Measurements from ENCODE around the gene TYR. TPM values are rescaled to one million over a fixed set of nuclear protein-coding genes. Genes with fewer than 3 reads are reported as not detected.
"Not testable (repeated sequence)": the region's sequence is repeated elsewhere in the genome, so short reads cannot be mapped to it uniquely, and the experiment has no call there.

TYR gene
- total and polyA plus RNA-seq, 9 donors = not detected

DNA sequence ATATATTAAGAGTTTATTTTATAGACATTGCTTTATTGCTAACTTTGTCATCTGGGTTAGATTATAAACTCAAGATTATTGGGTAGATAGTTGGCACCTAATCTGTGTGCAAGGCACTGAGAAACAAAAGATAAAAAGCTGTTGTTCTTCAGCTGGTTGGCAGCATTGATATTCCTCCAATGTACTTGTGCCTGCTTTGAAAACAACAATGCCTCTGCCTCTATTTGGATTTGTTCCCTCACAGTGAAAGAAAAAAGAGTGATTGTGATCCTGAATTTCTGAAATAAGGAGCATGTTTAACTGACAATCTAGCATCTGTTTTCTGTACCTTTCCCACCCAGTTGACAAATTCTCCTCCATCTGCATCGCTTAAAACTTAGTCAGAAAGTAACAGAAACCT lies 98.3 kb downstream of the TYR start:
- intact Hi-C loops (cut with DNase I) = no loop called here
- Histone ChIP-seq H3K4me3 (no peak overlapping the region), H3K36me3 (no peaks in the 10 kb centered on the region), H3K9me3 (no peaks in the 10 kb centered on the region), H3K4me1 (ENCODE audit: insufficient read depth) (no peaks in the 10 kb centered on the region), H3K27ac (no peak overlapping the region), H3K27me3 (no peaks in the 10 kb centered on the region)
- DNase-seq = no peak
- WGBS, 3 donors = 71 to 90% (median 76%) methylated on average over 1 of the region's 1 CpG
- TF ChIP-seq EP300 (IDR thresholded peaks at IDR 0.05) (no peak), POLR2A (IDR thresholded peaks at IDR 0.05) (no peak)
- TF ChIP-seq, protein P1, sequence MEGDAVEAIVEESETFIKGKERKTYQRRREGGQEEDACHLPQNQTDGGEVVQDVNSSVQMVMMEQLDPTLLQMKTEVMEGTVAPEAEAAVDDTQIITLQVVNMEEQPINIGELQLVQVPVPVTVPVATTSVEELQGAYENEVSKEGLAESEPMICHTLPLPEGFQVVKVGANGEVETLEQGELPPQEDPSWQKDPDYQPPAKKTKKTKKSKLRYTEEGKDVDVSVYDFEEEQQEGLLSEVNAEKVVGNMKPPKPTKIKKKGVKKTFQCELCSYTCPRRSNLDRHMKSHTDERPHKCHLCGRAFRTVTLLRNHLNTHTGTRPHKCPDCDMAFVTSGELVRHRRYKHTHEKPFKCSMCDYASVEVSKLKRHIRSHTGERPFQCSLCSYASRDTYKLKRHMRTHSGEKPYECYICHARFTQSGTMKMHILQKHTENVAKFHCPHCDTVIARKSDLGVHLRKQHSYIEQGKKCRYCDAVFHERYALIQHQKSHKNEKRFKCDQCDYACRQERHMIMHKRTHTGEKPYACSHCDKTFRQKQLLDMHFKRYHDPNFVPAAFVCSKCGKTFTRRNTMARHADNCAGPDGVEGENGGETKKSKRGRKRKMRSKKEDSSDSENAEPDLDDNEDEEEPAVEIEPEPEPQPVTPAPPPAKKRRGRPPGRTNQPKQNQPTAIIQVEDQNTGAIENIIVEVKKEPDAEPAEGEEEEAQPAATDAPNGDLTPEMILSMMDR (IDR thresholded peaks at IDR 0.05) = no peak

DNA sequence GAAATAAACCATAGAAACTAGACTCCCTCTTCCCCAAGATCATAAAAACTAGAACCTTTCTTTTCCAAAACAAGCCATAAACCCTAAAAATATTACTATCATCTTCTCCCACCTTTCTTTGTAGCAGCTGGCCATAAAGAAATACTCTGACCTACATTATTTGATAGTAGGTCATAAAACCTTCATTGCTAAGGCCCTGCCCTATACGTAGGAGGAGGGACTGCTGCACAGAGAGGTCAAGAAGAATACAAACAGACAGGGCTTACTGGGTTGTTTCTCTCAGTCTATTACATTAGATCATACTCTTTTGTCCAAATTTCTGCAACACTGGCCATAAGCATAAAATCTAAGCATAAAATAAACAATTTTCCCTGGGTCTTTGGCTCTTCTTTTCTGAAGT lies 101.5 kb downstream of the TYR start:
- TF ChIP-seq, protein P1 (IDR thresholded peaks at IDR 0.05) = no peak
- TF ChIP-seq POLR2A (IDR thresholded peaks at IDR 0.05) (no peak), EP300 (IDR thresholded peaks at IDR 0.05) (no peak)
- Histone ChIP-seq H3K4me1 (ENCODE audit: insufficient read depth) (no peaks in the 10 kb centered on the region), H3K9me3 (no peaks in the 10 kb centered on the region), H3K27ac (no peak overlapping the region), H3K27me3 (no peaks in the 10 kb centered on the region), H3K36me3 (no peaks in the 10 kb centered on the region), H3K4me3 (no peak overlapping the region)
- intact Hi-C loops (cut with DNase I) = no loop called here
- 52 to 86% (median 79%) methylated on average over 1 of the region's 1 CpG for WGBS, 3 donors
- DNase-seq = no peak

DNA sequence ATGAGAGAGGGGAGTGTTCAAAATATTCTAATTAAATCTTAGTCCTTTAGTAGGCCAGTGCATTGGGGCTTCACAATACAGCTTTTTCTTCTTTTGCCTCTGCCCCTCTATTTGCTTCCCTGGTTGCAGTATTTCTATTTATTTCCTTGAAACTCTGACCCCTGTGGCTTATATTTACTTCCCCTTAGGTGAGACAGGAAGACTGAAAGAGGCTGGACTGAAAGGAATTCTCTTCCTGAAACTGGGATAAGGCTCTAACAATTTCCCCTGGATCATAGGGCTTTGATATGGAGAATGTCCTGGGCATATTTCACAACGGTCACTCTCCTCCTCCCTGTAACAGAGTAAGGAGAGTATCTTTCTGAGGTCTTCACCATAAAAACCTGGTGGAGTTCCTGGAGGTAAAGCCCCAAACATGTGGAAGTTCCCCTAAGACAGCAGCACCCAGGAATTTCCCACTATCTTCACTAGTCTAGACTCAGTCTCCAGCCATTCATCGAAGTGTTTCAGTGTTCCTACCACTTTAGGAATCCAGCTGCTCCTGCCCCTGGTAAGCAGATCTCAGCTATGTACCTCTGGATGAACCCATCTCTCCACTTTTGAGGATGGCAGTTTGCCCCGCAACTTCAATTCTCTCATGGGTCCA lies 103.5 kb downstream of the TYR start:
- H3K4me1 ChIP-seq (ENCODE audit: insufficient read depth); H3K9me3 ChIP-seq; H3K27me3 ChIP-seq; DNase-seq; H3K4me3 ChIP-seq; H3K36me3 ChIP-seq; intact Hi-C loops (cut with DNase I); H3K27ac ChIP-seq: not testable (repeated sequence)
- WGBS, 3 donors = 72 to 79% (median 78%) methylated on average over 3 of the region's 3 CpGs

DNA sequence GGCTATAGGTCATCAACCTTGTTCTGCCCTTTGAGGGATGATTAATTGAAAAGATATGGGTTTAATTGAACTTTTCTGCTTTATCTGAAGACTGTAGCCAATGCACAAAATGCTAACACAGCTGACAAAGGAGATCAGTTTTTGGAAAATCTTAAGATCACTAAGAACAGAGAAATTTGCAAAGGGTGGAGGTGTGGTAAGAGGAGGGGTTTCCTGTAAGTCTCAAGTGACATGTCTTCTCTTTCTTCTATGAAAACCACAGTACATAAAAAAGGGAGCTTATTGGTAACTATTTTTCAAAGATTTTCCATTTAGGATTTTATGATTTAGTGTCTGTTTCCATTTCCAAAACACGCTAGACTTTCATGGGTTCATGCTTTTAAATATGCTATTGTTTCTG lies 108.9 kb downstream of the TYR start:
- H3K4me1 ChIP-seq (ENCODE audit: insufficient read depth); intact Hi-C loops (cut with DNase I): not testable (repeated sequence)
- WGBS, 3 donors = 81 to 95% (median 92%) methylated on average over 1 of the region's 1 CpG

DNA sequence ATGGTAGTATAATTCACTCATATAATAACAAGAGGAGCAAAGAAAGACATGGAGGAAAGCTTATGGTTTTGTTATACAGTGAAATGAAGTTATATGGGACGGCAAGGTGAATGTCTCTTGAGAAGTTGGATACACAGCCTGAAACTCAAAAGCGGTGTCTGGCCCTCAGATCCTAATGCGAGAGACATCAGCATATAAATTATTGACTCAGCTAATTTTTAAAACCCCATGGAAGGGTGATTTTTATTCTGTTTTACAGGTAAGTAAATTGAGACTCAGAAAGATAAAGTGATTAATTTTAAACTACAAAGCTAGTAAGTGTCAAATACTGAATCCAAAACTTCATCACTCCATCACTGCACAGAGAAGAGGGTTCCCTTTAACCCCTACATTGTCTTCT lies 110.3 kb downstream of the TYR start:
- H3K27ac ChIP-seq; H3K9me3 ChIP-seq; H3K4me3 ChIP-seq; H3K27me3 ChIP-seq; H3K4me1 ChIP-seq (ENCODE audit: insufficient read depth); intact Hi-C loops (cut with DNase I); DNase-seq; H3K36me3 ChIP-seq: not testable (repeated sequence)
- 90 to 93% (median 92%) methylated on average over 3 of the region's 3 CpGs for WGBS, 3 donors

More for the DNA sequence above, 108.9 kb downstream of the TYR start:
- H3K36me3 ChIP-seq, H3K27ac ChIP-seq, H3K27me3 ChIP-seq, H3K9me3 ChIP-seq, DNase-seq, H3K4me3 ChIP-seq: not testable (repeated sequence)

DNA sequence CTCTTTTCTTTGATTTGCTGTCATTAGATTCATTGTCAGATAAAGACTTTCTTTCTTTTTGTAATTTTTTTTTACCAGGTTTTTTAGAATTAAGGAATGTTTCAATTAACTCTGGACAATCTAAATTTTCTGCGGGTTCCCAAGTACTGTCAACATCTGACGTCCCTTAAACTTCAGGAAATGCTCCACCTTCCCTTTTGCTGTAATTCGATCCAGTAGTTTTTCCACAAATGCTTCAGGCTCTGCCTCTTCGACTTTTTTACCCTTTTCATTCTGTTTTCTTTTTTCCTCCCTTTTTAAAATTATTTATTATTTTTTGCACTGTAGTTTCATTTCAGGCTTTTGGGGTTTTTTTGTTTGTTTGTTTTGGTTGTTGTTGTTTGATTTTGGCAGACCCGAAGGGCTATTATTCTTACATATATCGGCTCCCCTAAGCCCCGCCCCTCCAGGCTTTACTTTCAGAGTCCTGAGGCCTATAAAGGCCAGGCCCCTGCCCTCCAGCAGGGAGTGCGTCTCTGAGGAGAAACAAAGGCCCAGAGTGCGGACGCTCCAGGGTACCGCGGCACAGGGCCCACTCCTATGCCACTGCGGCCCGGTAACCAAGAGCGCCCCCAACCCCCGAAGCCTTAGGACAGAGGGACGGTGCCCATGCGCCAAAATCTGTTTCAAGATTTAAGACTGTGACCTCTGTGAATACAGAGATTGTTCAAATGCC lies 116.4 kb downstream of the TYR start:
- H3K36me3 ChIP-seq = no peaks in the 10 kb centered on the region
- WGBS, 3 donors = 19 to 27% (median 26%) methylated on average over 18 of the region's 18 CpGs
- intact Hi-C loops (cut with DNase I) = no loop called here
- DNase-seq = peak in 4 of 5 donors; percentile 11 to 30 (median 12)
- H3K9me3 ChIP-seq = no peaks in the 10 kb centered on the region
- H3K27ac ChIP-seq = no peak overlapping the region
- H3K27me3 ChIP-seq = no peaks in the 10 kb centered on the region
- TF ChIP-seq POLR2A (IDR thresholded peaks at IDR 0.05) = no peak
- TF ChIP-seq EP300 (IDR thresholded peaks at IDR 0.05) = no peak
- TF ChIP-seq, protein P1 (IDR thresholded peaks at IDR 0.05) = no peak
- peaks cover 2% of the 10 kb centered on the region for H3K4me1 ChIP-seq (ENCODE audit: insufficient read depth)
- no peak overlapping the region for H3K4me3 ChIP-seq

DNA sequence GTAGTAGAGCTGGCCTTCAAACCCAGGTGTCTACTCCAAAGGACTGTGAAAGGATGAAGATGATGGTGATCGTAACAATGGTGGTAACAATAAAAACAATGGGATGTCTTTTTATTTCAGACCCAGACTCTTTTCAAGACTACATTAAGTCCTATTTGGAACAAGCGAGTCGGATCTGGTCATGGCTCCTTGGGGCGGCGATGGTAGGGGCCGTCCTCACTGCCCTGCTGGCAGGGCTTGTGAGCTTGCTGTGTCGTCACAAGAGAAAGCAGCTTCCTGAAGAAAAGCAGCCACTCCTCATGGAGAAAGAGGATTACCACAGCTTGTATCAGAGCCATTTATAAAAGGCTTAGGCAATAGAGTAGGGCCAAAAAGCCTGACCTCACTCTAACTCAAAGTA lies 117.3 kb downstream of the TYR start:
- intact Hi-C loops (cut with DNase I); DNase-seq; H3K4me3 ChIP-seq; H3K27me3 ChIP-seq; H3K27ac ChIP-seq; H3K9me3 ChIP-seq; H3K4me1 ChIP-seq (ENCODE audit: insufficient read depth); H3K36me3 ChIP-seq: not testable (repeated sequence)
- 94 to 98% (median 97%) methylated on average over 7 of the region's 7 CpGs for WGBS, 3 donors

DNA sequence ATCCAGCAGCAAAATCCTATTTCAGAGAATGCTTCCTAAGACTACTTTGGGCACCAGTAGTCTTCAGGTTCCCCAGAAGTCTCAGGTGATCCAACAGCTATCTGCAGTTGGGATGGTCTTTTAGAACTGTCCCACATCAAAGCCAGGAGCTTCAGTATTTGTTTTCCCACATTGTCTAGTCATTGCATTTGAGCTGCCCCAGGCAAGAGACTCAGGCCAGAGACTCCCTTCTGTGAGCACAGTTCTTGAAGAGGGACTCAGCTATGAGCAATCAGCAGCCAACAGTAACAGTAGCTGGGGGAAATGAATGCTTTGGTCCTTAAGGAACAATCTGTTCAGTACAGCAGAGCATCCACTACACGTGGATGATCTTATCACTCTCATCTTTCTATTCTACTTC lies 125.4 kb downstream of the TYR start:
- DNase-seq; H3K27me3 ChIP-seq; H3K36me3 ChIP-seq; H3K4me3 ChIP-seq; H3K9me3 ChIP-seq; H3K27ac ChIP-seq; H3K4me1 ChIP-seq (ENCODE audit: insufficient read depth); intact Hi-C loops (cut with DNase I): not testable (repeated sequence)
- WGBS, 3 donors = 63 to 69% (median 68%) methylated on average over 1 of the region's 1 CpG

DNA sequence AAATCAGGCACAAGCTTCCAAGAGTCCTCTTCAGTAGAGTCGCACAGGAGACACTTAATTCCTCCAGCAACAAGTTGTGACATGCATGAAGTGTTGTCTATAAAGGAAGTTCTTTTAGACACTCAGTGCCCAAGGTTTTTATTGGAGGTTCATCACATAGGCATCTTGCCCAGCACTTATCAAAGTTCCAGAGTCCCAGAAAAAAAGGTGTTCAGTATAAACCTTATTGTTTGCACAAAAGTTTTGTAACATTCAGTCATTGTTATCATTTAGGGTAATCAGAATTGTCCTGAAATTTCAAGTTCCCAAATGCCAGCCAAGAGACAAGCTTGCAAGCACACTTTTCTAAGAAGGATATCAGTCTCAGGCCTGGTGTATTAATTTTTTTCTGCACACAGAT lies 130.6 kb downstream of the TYR start:
- WGBS, 3 donors = 93 to 100% (median 94%) methylated on average over 1 of the region's 1 CpG
- DNase-seq; intact Hi-C loops (cut with DNase I); H3K27ac ChIP-seq; H3K9me3 ChIP-seq; H3K36me3 ChIP-seq; H3K27me3 ChIP-seq; H3K4me1 ChIP-seq (ENCODE audit: insufficient read depth); H3K4me3 ChIP-seq: not testable (repeated sequence)

All from ovary (tissue), 9 donors.